GM18868 (cell line): Measurements from ENCODE around the gene DNAH7.

ENCODE experiments used
- ATAC-seq: cut with Tn5 transposase; IDR thresholded peaks from one replicate; pipeline ENCODE4 v1.9.1; 2021; ENCODE audit warnings: mild to moderate bottlenecking, moderate library complexity; ENCODE audit not compliant: unreplicated experiment

Gene DNAH7

DNA sequence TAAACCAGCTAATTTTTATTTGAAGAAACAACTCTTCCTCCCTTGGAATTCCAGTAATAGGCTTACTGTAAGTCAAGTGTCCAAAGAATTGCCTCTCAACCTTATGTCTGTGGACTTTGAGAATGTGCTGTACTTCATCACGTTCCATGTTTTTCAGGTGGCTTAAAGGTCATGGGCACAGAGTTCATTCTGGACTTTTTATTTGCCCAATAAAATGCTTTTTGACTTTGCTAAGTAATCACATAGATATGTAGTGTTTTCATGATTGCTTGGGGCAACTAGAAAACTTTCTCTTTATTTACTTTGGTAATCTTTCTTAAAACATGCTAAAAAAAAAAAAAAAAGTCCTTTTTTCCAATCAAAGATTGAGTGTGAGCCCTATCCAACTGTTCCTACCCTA, 10.4 kb upstream of the DNAH7 start:
- ATAC-seq, result no peak

DNA sequence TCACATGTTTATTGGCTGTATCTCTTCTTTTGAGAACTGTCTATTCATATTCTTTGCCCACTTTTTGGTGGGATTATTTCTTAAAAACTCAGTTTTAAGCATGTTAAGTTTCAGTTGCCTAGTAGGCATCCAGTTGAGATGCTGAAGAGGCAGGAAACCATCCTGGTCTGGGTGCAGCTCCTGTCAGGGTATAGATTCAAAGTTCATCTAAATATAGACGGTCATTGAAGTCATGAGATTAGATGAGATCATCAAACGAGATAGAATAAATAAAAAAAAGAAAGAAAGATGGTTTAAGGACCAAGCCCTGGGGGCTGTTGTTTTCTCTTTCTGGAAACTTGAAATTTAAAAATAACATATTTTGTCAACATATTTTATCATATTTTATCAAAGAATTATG, 9.2 kb upstream of the DNAH7 start:
- ATAC-seq, result no peak

- ATAC-seq, result peak; percentile 78
Observed at GRCh38 chr2:196076778-196077568, 8.3 kb upstream of the DNAH7 start.

DNA sequence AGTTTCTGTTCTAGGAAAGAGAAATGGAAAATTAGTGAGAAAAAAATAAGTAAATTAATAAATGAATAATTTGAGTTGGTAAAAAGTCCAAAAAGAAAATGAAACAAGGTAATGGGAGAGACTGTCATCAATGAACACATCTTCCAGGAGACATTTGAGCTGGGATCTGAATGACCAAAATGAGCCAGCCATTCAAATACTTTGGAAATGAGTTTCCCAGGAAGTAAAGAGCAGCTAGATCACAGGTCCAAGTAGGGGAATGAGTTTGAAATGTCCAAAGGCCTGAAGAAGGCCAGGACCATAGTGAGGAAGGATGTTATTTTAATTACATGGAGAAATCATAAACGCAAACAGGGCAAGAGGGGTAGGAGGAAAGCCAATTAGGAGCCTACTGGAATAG, 6.6 kb upstream of the DNAH7 start:
- no peak for ATAC-seq

DNA sequence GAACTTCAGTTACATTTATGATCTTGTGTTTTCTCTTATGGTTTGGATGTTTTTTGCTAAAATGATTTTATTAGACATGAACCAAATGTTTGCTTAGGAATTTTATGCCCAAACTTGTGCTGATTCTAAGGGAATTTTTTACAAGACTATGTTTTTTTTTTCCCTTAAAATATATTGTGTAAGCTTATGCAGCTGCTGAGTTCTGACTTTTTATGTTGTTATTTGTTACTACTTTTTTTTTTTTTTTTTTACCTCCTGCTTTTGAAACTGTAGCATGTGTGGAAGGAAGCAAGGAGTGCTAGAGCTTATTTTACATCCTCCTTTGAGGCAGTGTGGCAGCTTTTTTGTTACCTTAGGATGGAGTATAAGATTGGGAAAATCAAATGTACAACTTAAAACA, 6.0 kb upstream of the DNAH7 start:
- no peak for ATAC-seq

GRCh38 chr2:196073521-196073920, 4.9 kb upstream of the DNAH7 start:
- no peak for ATAC-seq

DNA sequence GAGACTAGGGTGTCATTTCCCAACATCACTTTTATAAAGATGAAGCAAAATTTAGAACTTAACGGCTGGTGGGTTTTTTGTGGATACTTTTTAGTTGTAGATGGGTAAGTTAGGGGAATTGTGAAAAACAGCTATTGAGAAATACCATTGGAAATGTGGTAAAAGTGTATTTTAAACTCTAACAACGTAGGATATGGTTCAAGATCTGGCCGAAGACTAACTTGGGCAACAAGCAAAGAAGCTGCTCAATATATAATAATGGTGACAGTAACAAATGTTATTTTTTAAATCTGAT, 1.6 kb downstream of the DNAH7 start:
- ATAC-seq, result no peak

DNA sequence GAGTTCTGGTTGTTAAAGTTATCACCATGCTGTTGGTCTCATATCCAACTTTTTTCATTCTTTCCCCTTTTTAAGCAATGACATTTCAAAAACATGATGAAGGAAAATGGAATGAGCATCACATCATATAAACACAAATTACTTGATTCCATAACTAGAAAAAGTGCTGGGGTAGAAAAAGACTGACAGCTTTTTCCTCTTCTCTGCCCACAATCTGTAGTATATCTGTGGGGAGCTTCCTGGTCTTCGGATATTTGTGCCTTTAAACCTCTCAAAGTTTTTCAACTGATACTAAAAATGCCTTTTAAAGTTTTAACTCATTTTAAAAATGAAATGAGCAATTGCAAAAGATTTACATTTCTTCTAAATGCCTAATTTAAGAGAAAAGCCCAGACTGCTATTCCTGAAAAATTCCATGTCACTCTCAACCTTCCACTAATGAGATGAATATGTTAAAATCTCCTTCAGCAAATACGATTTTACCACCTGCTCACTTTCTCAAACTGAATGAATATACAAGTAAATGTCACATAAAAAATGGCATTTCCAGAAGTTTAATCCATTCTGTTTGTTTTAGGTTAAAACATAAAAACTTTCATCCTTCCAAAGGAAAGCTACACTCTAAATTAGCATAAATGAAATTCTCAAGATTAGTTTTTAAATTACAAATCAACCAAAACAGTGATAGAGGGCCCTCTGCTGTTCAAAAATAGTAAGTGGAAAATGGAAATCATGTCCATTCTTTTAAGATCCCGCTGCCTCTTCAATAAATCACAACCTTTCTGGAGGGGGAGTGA, 2.1 kb downstream of the DNAH7 start:
- ATAC-seq, result no peak

DNA sequence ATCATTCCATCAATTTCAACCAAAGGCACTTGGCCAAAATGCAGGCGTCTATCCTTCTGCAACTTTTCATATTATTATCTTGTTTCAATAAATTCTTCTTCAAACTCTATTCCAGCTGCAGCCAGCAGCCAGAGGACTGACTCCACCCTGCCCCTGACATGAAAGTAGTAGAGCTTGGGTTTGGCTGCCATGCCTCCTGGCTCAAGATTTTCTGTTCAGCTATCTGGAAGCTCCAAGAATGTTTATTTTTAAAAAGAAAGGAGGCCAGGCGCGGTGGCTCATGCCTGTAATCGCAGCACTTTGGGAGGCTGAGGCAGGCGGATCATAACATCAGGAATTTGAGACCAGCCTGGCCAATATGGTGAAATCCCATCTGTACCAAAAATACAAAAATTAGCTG, 4.9 kb downstream of the DNAH7 start:
- no peak for ATAC-seq

GRCh38 chr2:196059491-196059960, 9.1 kb downstream of the DNAH7 start:
- no peak for ATAC-seq

GRCh38 chr2:196054631-196055030, 14.0 kb downstream of the DNAH7 start:
- ATAC-seq, result no peak

- peak; percentile 68 for ATAC-seq
Observed at GRCh38 chr2:196046123-196046917, 22.3 kb downstream of the DNAH7 start.

DNA sequence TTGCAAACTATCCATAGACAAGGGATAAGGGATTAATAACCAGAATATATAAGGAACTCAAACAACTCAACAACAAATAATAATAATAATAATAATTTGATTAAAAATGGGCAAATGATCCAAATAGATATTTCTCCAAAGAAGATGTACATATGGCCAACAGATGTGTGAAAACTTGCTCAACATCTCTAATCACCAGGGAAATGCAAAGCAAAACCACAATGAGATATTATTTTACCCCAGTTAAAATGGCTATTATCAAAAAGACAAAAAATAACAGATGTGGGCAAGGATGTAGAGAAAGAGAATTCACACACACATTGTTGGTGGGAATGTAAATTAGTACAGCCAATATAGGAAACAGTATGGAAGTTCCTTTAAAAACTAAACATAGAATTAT, 26.9 kb downstream of the DNAH7 start:
- no peak for ATAC-seq

GRCh38 chr2:196040218-196040617, 28.4 kb downstream of the DNAH7 start:
- no peak for ATAC-seq

GRCh38 chr2:196036442-196036841, 32.2 kb downstream of the DNAH7 start:
- no peak for ATAC-seq

DNA sequence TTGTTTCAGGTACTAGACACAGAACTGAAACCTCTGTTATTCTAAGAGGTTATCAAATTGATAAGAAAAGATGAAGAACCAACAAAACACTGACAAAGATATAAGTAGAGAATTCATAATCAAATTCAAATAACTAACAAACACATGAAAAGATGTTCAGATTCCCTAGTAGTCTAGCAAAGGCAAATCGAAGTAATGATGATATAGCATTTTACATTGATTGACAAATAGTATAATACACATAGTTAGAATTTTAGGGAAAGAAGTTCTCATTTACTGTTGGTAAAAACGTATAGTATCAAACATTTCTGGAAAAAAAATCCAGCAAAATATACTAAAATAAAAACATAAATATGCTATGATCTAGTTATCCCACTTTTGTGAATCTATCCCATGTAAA, 50.6 kb downstream of the DNAH7 start:
- ATAC-seq, result no peak

- no peak for ATAC-seq
Observed at GRCh38 chr2:196012314-196012713, 56.3 kb downstream of the DNAH7 start.

GRCh38 chr2:196000551-196000950, 68.1 kb downstream of the DNAH7 start:
- ATAC-seq, result no peak

DNA sequence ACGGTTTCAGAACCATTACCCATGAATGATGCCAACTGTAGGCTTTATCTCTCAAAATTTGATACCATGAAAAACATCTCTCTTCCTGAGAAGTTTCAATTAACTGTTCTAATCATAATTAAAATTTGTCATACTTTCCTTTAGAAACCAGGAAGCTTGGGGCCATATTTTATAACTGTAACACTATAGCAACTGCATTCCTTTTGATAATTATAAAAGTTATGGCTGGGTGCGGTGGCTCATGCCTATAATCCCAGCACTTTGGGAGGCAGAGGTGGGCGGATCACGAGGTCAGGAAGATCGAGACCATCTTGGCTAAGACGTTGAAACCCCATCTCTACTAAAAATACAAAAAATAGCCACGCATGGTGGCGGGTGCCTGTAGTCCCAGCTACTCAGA, 70.6 kb downstream of the DNAH7 start:
- no peak for ATAC-seq

DNA sequence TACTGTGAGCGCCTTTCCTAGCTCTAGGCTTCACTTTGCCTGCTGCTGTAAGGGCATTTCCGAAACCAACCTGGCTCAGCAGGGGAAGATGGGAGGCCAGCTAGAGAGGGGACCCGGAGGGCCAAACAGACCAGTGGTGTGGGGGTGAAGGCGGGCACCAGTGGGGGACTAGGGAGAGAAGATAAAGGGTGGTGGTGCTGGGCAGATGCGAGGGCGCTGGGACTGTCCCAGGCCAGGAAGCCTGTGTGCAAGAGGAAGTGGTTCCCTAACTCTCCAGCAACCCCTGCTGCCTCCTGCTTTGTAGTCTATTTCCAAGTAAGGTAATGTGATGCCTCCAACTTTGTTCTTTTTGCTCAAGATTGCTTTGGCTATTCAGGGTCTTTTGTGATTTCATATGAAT, 73.1 kb downstream of the DNAH7 start:
- peak; percentile 64 for ATAC-seq

- no peak for ATAC-seq
Observed at GRCh38 chr2:195993623-195994022, 75.0 kb downstream of the DNAH7 start.

DNA sequence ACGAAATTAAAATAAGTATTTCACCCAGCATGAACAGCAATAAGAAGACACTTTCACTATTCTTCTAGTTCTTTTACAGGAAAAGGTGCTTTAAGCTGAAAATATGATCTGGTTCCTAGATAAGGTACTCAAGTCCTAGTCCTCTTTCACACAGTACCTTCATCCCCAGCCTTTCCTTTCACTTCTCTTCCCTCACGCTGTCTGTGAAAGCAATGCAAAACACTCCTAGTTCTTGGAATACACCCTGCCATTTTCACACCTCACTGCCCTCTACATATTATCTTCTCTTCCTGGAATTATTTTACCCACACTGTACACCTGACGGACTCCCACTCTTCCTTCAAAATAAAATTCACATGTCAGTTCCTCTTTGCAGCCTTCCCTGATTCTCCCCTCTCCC, 82.9 kb downstream of the DNAH7 start:
- peak; percentile 43 for ATAC-seq
